Activated naive CD4-positive, alpha-beta T cell treated with Interleukin-2 at 50 U/mL for 16 hours (primary cell): ENCODE data around the gene SLC26A8.

ENCODE experiments used
- DNase-seq: peaks from one replicate; pipeline ENCODE4 v3.0.0-alpha.2; 2020

SLC26A8 gene

GRCh38 chr6:36023996-36024795 is at the start of gene SLC26A8:
SLC26A8 (minus strand) TSS chr6:36024641; CDS start chr6:36019707, 4,934 bp downstream.
- DNase-seq: no peak

GRCh38 chr6:36073587-36073986 is 49.1 kb upstream of the SLC26A8 start:
- DNase-seq: no peak

GRCh38 chr6:36072681-36073080 is 48.2 kb upstream of the SLC26A8 start:
- no peak for DNase-seq

GRCh38 chr6:36071714-36072113 is 47.3 kb upstream of the SLC26A8 start:
- DNase-seq: no peak

GRCh38 chr6:36071281-36071680 is 46.8 kb upstream of the SLC26A8 start:
- no peak for DNase-seq

- DNase-seq: no peak
These were observed 45.8 kb upstream of the SLC26A8 start for GRCh38 chr6:36070252-36070651.

- DNase-seq: no peak
These were observed 45.1 kb upstream of the SLC26A8 start for GRCh38 chr6:36069573-36069972.

GRCh38 chr6:36068586-36068985 is 44.1 kb upstream of the SLC26A8 start:
- no peak for DNase-seq

GRCh38 chr6:36068012-36068392 is 43.6 kb upstream of the SLC26A8 start:
- DNase-seq: no peak

- no peak for DNase-seq
These were observed 43.1 kb upstream of the SLC26A8 start for GRCh38 chr6:36067374-36068011.

GRCh38 chr6:36066817-36067216 is 42.4 kb upstream of the SLC26A8 start:
- no peak for DNase-seq

- DNase-seq: no peak
These were observed 41.5 kb upstream of the SLC26A8 start for GRCh38 chr6:36065916-36066315.

GRCh38 chr6:36064770-36065396 is 40.4 kb upstream of the SLC26A8 start:
- DNase-seq: no peak

GRCh38 chr6:36063318-36064060 is 39.0 kb upstream of the SLC26A8 start:
- no peak for DNase-seq

GRCh38 chr6:36062247-36062646 is 37.8 kb upstream of the SLC26A8 start:
- no peak for DNase-seq

GRCh38 chr6:36061236-36061635 is 36.8 kb upstream of the SLC26A8 start:
- DNase-seq: no peak

- no peak for DNase-seq
These were observed 31.7 kb upstream of the SLC26A8 start for GRCh38 chr6:36056178-36056577.

GRCh38 chr6:36054956-36055355 is 30.5 kb upstream of the SLC26A8 start:
- no peak for DNase-seq

GRCh38 chr6:36054415-36054814 is 30.0 kb upstream of the SLC26A8 start:
- no peak for DNase-seq

- DNase-seq: no peak
These were observed 29.4 kb upstream of the SLC26A8 start for GRCh38 chr6:36053878-36054277.

GRCh38 chr6:36052097-36052496 is 27.7 kb upstream of the SLC26A8 start:
- no peak for DNase-seq

- DNase-seq: no peak
These were observed 26.7 kb upstream of the SLC26A8 start for GRCh38 chr6:36050947-36051710.

GRCh38 chr6:36050305-36050704 is 25.9 kb upstream of the SLC26A8 start:
- no peak for DNase-seq
